ENCODE data around the gene NCAN.

GRCh38 chr19:19271828-19272599 is 60.3 kb downstream of the NCAN start:
- no peak for TF ChIP-seq CTCF (conservative IDR thresholded peaks at IDR 0.05; ENCODE audit: low read length)
- no peak for TF ChIP-seq EZH2phosphoT487 (IDR thresholded peaks at IDR 0.05; ENCODE audit: borderline replicate concordance)
